ENCODE measurements around the gene KDM6A.
"Not testable (repeated sequence)": the region's sequence is repeated elsewhere in the genome, so short reads cannot be mapped to it uniquely, and the experiment has no call there.

KDM6A gene

DNA sequence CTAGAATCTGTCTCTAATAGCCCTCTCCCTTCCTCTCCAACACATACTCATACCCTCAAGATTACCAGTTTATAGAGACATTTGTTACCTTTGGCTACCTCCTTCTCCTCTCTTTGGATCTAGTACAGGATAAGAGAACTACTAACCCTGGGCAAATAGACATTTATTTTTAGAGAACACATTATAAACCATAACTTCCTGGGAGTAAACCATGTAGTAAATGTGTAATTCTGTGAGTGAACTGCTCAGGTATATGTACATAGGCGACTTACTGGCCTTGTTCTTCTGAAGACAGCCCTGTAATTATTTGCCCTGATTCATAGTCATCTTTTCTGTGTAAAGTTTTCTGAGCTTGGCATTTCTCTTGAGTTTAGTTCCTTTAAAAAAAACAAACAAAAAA is 94.2 kb downstream of the KDM6A start:
- no peak for DNase-seq

DNA sequence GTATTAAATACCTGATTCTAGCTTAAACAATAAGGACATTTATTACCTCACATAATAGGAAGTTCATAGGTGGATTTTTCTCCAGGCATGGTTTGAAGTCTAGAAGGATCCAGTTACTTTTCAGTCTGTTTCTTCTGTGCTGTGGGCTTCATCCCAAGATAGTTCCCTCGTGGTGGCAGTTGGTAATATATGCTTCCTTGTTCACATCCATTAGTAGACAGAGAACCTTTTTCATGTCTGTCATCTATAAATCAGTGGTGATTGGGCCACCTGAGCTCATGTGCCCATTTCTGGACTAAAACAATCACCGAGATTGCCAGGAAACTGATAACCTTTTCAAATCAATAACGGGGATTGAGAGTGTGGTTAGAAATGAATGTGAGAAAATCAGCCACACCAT is 97.7 kb downstream of the KDM6A start:
- DNase-seq = no peak

GRCh38 chrX:44971674-44972073 is 98.7 kb downstream of the KDM6A start:
- no peak for DNase-seq

- DNase-seq = no peak
These were observed 99.1 kb downstream of the KDM6A start for GRCh38 chrX:44972132-44972531.

DNA sequence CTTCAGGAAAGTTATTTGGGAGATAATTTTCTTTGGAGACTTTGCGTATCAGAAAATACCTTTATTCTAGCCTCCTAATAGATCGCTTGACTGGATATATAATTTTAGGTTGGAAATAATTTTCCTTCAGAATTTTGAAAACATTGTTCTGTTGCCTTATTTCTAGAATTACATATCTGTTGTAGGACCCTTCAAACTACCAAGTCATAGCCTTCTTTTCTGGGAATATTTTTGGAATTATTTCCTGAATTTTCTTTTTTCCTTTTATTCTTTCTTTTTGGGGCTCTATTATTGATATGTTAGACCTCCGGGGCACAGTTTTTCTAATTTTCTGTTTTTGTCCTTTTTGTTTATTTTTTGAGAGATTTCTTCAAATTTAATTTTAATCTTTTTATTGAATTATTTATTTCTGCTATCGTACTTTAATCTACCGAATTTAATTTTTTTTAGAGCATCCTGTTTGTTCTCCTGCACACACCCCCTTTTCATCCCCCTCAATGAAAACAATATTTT is 100.5 kb downstream of the KDM6A start:
- no peak for DNase-seq

- peak; percentile 50 for DNase-seq
These were observed 101.5 kb downstream of the KDM6A start for GRCh38 chrX:44974451-44974850.

- peak; percentile 5 for DNase-seq
These were observed 102.8 kb downstream of the KDM6A start for GRCh38 chrX:44975666-44976263.

DNA sequence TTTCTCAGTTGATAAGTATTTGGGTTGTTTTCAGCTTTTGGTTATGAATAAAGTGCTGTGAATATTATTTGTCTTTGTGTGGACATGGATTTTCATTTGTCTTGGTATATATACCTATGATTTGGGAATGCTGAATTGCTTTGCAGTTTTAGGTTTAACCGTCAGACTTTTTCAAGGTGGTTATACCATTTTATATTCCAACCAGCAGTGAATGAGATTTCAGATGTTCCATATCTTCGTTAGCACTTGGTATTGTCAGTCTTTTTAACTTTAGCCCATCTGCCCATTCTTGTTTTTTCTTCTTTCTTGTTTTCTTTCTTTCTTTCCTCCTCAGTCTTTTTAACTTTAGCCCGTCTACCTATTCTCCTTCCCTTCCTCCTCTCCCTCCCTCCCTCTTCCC is 106.0 kb downstream of the KDM6A start:
- DNase-seq = no peak

DNA sequence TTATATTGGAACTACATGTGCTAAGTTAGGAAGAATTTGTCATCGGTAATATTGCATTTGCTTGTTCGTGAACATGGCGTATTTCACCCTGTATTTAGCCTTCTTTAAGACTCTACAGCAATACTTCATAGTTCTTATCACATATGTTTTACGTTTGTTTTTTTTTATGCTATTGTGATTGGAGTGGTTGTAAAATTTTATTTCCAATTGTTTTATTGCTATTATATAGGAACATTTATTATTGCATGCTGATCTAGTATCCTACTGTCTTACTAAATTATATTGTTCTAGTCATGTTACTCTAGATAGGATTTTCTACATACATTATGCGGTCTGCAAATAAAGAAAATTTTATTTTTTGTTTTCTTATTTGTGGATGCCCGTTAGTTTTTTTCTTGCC is 107.4 kb downstream of the KDM6A start:
- DNase-seq = no peak

DNA sequence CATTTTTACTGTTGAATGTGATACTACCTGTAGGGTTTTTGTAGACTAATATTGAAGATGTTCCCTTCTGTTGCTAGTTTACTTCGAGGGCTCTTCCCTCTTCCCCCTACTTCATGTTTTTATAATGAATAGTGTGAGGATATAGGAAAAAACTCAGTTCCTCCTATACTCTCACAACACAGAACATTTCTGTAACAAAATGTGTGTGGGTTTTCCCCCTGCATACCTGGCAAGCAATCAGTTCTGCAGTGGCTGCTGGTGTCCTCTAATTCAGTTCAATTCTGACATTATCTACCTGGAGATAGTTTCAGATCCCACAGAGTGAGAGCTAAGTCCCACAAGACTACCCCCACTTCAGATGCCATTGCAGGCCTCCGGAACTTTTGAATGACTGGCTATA is 107.9 kb downstream of the KDM6A start:
- DNase-seq = no peak

GRCh38 chrX:44989995-44990770 is 117.2 kb downstream of the KDM6A start:
- no peak for DNase-seq

DNA sequence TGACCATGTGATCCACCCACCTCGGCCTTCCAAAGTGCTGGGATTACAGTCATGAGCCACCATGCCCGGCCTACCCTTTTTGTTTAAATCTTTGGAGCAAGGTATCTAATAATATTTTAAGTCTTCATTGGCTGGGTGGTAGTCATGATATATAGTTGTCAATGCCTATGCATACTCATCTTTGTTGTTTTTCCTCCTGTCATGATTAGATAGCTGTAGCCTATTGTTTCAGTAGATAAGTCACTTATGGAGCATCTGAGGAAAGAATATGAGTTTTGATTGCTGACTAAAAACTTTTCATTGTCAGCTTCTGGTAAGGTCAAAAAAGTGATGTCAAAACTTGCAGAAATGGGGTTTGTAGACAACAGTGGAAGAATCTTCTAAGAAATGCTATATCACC is 119.8 kb downstream of the KDM6A start:
- no peak for DNase-seq

DNA sequence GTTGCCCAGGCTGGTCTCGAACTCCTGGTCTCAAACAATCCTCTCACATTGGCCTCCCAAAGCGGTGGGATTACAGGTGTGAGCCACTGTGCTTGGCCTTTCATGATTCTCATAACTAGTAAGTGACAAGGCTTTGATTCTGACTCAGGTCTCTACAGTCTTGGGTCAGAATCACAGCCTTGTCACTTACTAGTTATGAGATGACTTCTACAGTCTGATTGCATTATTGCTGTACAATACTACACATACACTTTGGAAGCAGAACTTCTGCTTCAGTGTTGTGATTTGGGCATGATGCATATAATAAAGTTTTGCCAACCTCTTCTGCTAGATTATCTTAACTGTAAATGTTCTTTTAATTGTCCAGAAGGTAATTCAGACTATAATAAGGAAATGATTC is 123.3 kb downstream of the KDM6A start:
- DNase-seq = no peak

GRCh38 chrX:44997282-44997812 is 124.4 kb downstream of the KDM6A start:
- DNase-seq = no peak

GRCh38 chrX:44997888-44998287 is 124.9 kb downstream of the KDM6A start:
- no peak for DNase-seq

DNA sequence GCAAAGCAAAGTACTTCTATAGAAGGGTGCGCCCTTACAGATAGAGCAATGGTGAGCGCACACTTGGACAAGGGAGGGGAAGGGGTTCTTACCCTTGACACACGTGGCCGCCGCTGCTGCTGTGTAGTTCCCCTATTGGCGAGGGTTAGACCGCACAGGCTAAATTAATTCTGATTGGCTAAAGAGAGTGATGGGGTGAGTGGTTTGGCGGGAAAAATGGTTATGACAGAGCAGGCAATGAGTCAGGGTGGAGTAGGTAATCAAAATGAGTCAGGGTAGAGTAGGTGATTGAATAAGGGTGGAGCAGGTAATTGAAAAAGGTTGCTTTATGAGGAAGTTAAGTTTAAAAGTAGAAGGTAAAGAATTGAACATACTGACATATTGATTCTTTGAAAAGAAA is 126.2 kb downstream of the KDM6A start:
- DNase-seq = not testable (repeated sequence)

- DNase-seq = not testable (repeated sequence)
These were observed 126.9 kb downstream of the KDM6A start for GRCh38 chrX:44999872-45000271.

GRCh38 chrX:45001048-45001447 is 128.1 kb downstream of the KDM6A start:
- DNase-seq = no peak

GRCh38 chrX:45003085-45003484 is 130.1 kb downstream of the KDM6A start:
- no peak for DNase-seq

GRCh38 chrX:45006002-45006800 is 133.2 kb downstream of the KDM6A start:
- peak; percentile 38 for DNase-seq

GRCh38 chrX:45007598-45007997 is 134.6 kb downstream of the KDM6A start:
- no peak for DNase-seq

DNA sequence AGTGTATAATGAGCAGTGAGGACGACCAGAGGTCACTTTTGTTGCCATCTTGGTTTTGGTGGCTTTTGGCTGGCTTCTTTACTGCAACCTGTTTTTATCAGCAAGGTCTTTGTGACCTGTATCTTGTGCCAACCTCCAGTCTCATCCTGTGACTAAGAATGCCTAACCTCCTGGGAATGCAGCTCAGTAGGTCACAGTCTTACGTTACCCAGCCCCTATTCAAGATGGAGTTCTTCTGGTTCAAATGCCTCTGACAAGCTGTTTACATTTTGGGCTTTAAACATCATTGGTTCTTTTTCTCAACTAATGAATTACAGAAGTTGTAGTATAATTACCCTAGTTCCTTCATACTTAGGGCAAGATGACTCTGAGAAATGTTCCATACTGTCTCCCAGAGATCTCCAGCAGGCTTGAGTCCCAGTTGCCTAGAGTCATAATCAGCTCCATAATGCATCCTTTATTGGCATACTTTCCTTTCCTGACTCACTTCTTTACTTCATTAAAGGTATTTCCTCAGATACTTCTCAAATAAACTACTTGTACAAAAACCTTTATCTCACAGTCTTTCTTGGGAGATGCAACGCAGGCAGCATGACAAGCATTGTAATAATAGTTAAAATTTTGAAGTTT is 136.5 kb downstream of the KDM6A start:
- peak; percentile 3 for DNase-seq

DNA sequence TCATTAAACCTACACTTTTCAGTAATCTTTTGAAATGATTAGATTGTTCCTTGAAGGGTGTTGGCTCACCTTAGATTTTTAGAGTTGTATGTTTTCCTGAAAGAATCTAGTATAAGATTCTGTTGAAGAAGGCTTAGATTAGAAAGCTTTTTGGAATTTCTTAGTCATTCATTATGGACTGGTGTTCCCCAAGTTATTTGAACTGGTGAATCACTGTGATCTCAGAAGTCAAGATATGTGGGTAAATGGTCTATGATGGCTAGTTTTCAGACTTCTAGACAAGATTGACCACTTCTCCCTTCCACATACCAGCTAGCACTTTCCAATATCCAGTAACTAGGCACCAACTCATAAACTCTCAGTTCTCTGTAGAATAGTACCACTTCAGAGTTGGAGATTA is 138.1 kb downstream of the KDM6A start:
- DNase-seq = peak; percentile 65

Data from fibroblast of skin of back (primary cell).